PC-3 (cell line): Measurements from ENCODE around the gene PRKCSH. TPM values are rescaled to one million over a fixed set of nuclear protein-coding genes. Genes with fewer than 3 reads are reported as not detected.

Experiments
- ATAC-seq: fragments of 200-7000 bp; cut with Tn5 transposase; 2 replicates; pipeline ENCODE4 v1.9.1; 2020; ENCODE audit warnings: mild to moderate bottlenecking, moderate library complexity
- BruUV-seq: library from RNA; stranded (reverse); fragments of 400-500 nt; replicated peaks from 2 replicates; lab custom pipeline; 2021; lab: Mats Ljungman, UMichigan
- CTCF ChIA-PET: fragments of 300-600 bp; sonication (Branson Sonifier 250); formaldehyde crosslinking; loops from one replicate; lab custom pipeline; 2022; ENCODE audit warnings: antibody characterized with exemption; lab: Charles Lee
- POLR2A ChIA-PET: fragments of 300-600 bp; sonication (Branson Sonifier 250); formaldehyde crosslinking; loops from one replicate; lab custom pipeline; 2022; ENCODE audit warnings: antibody characterized with exemption; ENCODE audit not compliant: unreplicated experiment; lab: Charles Lee
- DNase-seq: peaks from one replicate; pipeline ENCODE4 v3.0.0-alpha.2; 2015
- H2AFZ ChIP-seq: fragments of 300-600 bp; sonication (generic); 2 replicates; pipeline ENCODE4 v1.6.0; 2016; ENCODE audit warnings: antibody characterized with exemption, low read length
- H3F3A ChIP-seq: fragments of 300-600 bp; sonication (generic); one replicate; pipeline ENCODE4 v1.6.0; 2017; ENCODE audit warnings: antibody characterized with exemption, low read length, control low read depth, mild to moderate bottlenecking; ENCODE audit not compliant: unreplicated experiment
- H3K27ac ChIP-seq: fragments of 300-600 bp; sonication (generic); 2 replicates; pipeline ENCODE4 v1.5.1; 2016; ENCODE audit warnings: mild to moderate bottlenecking, low read length
- H3K27me3 ChIP-seq: fragments of 300-600 bp; sonication (generic); 2 replicates; pipeline ENCODE4 v1.6.1; 2016; ENCODE audit warnings: low read length, mixed read lengths
- H3K36me3 ChIP-seq: fragments of 300-600 bp; sonication (generic); 2 replicates; pipeline ENCODE4 v1.6.1; 2016; ENCODE audit warnings: low read depth, mixed run types, low read length, mixed read lengths
- H3K4me1 ChIP-seq: fragments of 300-600 bp; sonication (generic); 2 replicates; pipeline ENCODE4 v1.5.1; 2016; ENCODE audit warnings: low read length; ENCODE audit not compliant: insufficient read depth
- H3K4me2 ChIP-seq: fragments of 300-600 bp; sonication (generic); 2 replicates; pipeline ENCODE4 v1.6.0; 2016; ENCODE audit warnings: low read length
- H3K4me3 ChIP-seq: fragments of 300-600 bp; sonication (generic); 2 replicates; pipeline ENCODE4 v1.5.1; 2016; ENCODE audit warnings: mild to moderate bottlenecking, low read length, mixed read lengths
- H3K79me2 ChIP-seq: fragments of 300-600 bp; sonication (generic); 2 replicates; pipeline ENCODE4 v1.6.1; 2017; ENCODE audit warnings: low read length, mixed read lengths
- H3K9ac ChIP-seq: fragments of 300-600 bp; sonication (generic); 2 replicates; pipeline ENCODE4 v1.6.0; 2016; ENCODE audit warnings: mild to moderate bottlenecking, low read length
- H3K9me2 ChIP-seq: fragments of 300-600 bp; sonication (generic); replicated peaks from 2 replicates; pipeline ENCODE4 v1.6.1; 2016; ENCODE audit warnings: mixed run types, low read length, mixed read lengths
- H3K9me3 ChIP-seq: fragments of 300-600 bp; sonication (generic); 2 replicates; pipeline ENCODE4 v1.6.1; 2016; ENCODE audit warnings: low read length, mixed read lengths
- H4K20me1 ChIP-seq: fragments of 300-600 bp; sonication (generic); 2 replicates; pipeline ENCODE4 v1.6.1; 2016; ENCODE audit warnings: low read length, mixed read lengths
- EZH2 ChIP-seq: fragments of 300-600 bp; sonication (generic); IDR thresholded peaks from one replicate; pipeline ENCODE4 v1.6.1; 2017; ENCODE audit warnings: antibody characterized with exemption, mild to moderate bottlenecking, low read length; ENCODE audit not compliant: unreplicated experiment
- EZH2phosphoT487 ChIP-seq: fragments of 300-600 bp; sonication (generic); IDR thresholded peaks from 2 replicates; pipeline ENCODE4 v1.6.1; 2018; ENCODE audit warnings: mild to moderate bottlenecking, antibody characterized with exemption, low read length, borderline replicate concordance
- intact Hi-C: fragments of 100-400 bp; cut with micrococcal nuclease; formaldehyde crosslinking; loops from 2 replicates; pipeline ENCODE4 v1.9.0; 2023
- total RNA-seq: library from RNA; depleted of rRNA; stranded (reverse); fragments of >200 nt; gene quantifications from 2 replicates; pipeline ENCODE4 v1.2.3, GENCODE V29; 2014
- TF ChIP-seq, protein P1 (sequence below): fragments of 300-600 bp; sonication (generic); conservative IDR thresholded peaks from 2 replicates; pipeline ENCODE4 v1.5.1; 2017; ENCODE audit warnings: antibody characterized with exemption, low read depth, mild to moderate bottlenecking, low read length

The PRKCSH gene
- total RNA-seq, 1 experiment from 2014 or later: 222 TPM

DNA sequence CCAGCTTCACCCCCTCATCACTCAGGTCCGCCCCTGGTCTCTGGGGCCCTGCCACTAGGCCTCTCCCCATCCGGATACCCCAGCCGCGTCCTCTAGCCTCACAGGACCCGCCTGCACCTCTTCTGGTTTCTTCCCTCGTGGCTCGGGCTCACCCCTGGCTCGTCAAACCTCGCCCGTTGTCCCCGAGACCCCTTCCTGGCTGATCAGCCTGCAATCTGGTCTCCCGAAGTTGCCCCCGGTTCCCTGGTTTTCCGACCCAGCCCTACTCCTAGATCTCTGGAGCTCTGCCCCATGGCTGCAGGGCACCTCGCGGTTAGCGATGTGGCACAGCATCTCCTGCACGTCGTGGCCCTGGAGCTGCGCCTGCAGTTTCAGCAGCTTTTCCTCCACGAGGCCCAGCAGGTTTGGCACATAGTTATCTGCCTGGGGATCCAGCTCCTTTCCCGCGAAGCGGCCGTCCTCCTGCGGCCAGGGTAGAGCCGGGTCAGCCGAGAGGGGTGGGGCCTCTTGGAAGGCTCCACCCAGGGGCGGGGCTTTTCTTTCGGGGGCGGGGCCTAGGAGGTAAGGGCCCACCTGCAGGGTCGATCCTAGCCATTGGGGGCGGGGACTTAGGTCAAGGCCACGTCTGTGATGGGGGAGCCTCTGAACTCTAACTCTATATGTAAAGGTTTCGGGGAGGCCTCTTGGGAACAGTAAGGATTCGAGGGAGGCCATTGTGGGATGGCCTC, 13.9 kb upstream of the PRKCSH start:
- no peaks in the 10 kb centered on the region for H3K27me3 ChIP-seq
- H3K4me2 ChIP-seq: no peak overlapping the region
- TF ChIP-seq, protein P1, sequence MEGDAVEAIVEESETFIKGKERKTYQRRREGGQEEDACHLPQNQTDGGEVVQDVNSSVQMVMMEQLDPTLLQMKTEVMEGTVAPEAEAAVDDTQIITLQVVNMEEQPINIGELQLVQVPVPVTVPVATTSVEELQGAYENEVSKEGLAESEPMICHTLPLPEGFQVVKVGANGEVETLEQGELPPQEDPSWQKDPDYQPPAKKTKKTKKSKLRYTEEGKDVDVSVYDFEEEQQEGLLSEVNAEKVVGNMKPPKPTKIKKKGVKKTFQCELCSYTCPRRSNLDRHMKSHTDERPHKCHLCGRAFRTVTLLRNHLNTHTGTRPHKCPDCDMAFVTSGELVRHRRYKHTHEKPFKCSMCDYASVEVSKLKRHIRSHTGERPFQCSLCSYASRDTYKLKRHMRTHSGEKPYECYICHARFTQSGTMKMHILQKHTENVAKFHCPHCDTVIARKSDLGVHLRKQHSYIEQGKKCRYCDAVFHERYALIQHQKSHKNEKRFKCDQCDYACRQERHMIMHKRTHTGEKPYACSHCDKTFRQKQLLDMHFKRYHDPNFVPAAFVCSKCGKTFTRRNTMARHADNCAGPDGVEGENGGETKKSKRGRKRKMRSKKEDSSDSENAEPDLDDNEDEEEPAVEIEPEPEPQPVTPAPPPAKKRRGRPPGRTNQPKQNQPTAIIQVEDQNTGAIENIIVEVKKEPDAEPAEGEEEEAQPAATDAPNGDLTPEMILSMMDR: no peak
- no peak for TF ChIP-seq EZH2
- TF ChIP-seq EZH2phosphoT487: no peak
- BruUV-seq: no TSS peak
- CTCF ChIA-PET: interaction anchor here (0.5 kb wide), 1 partner anchor 13 kb away, joined by 4 read pairs; the partner anchor contains the start of gene ODAD3
- DNase-seq: no peak
- no peaks in the 10 kb centered on the region for H3K9me3 ChIP-seq
- H3K4me1 ChIP-seq: no peaks in the 10 kb centered on the region
- no peak overlapping the region for H3K4me3 ChIP-seq
- H2AFZ ChIP-seq: no peak overlapping the region
- H3K27ac ChIP-seq: no peak overlapping the region
- H3F3A ChIP-seq: no peaks in the 10 kb centered on the region
- no peak overlapping the region for H3K9ac ChIP-seq
- no peaks in the 10 kb centered on the region for H4K20me1 ChIP-seq
- H3K9me2 ChIP-seq: no peaks in the 10 kb centered on the region
- no peak for ATAC-seq
- no peaks in the 10 kb centered on the region for H3K79me2 ChIP-seq
- intact Hi-C loops: no loop called here
- H3K36me3 ChIP-seq: no peaks in the 10 kb centered on the region
- POLR2A ChIA-PET: no interaction called here

DNA sequence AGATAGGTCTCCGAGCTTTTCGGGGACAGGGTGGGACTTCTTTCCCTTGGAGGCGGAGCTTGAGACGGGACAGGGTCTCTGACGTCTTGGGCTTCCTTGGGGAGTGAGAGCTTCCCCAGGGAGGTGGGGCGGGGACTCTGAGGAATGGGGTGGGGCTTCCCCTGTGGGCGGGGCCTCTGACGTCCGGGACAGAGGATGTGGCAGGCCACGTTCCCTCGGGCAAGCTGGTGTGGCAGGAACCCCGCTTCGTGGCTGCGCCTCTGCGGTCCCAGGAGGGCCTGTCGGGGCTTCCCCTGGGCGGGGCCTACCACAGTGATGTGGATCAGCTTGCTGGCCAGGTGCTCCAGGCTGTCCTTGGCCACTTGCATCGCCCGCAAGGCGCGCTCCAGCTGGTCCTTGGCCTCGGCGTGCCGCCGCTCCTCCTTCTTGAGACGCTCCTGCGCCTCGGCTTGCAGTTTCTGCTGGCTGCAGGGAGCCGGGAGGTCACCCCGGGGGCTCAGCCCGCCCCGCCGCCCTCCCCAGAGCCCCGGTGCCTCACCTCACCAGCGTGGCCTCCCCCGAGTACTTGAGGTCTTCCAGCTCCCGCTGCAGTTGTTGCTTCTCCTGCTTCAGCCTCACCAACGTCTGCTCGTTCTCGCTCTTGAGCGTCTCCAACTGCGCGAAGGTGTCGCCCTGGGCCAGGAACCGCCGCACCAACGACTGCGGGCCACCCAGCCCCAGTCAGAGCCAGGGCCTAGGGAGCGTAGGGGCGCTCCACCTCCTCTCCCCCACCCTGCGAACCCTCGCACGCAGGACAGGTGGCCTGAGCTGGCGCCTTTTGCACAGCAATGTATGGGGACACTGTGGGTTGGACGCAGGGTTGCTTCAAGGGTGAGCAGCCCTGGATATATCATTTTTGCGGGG, 13.0 kb upstream of the PRKCSH start:
- POLR2A ChIA-PET: no interaction called here
- intact Hi-C loops: no loop called here
- no peaks in the 10 kb centered on the region for H3K9me3 ChIP-seq
- ATAC-seq (no peak), DNase-seq (no peak)
- no peaks in the 10 kb centered on the region for H3K79me2 ChIP-seq
- BruUV-seq: no TSS peak
- no peaks in the 10 kb centered on the region for H4K20me1 ChIP-seq
- H3K9ac ChIP-seq: no peak overlapping the region
- H3K4me2 ChIP-seq: no peak overlapping the region
- CTCF ChIA-PET: no interaction called here
- no peak overlapping the region for H3K4me3 ChIP-seq
- H3K27me3 ChIP-seq: no peaks in the 10 kb centered on the region
- H3K4me1 ChIP-seq: no peaks in the 10 kb centered on the region
- TF ChIP-seq EZH2phosphoT487: no peak
- TF ChIP-seq, protein P1: no peak
- H3K9me2 ChIP-seq: no peaks in the 10 kb centered on the region
- H3K36me3 ChIP-seq: no peaks in the 10 kb centered on the region
- H2AFZ ChIP-seq: no peak overlapping the region
- no peak overlapping the region for H3K27ac ChIP-seq
- no peaks in the 10 kb centered on the region for H3F3A ChIP-seq
